ENCODE data around the gene ZFYVE19.

- no peak for TF ChIP-seq CTCF (IDR thresholded peaks at IDR 0.05)
- no peak for TF ChIP-seq POLR2AphosphoS5 (IDR thresholded peaks at IDR 0.05; ENCODE audit: low read depth, low read length)
- TF ChIP-seq REST (IDR thresholded peaks at IDR 0.05; ENCODE audit: insufficient read depth in 1 of 2, low read depth in 2 of 2, low read length in 1 of 2), result no peak
- no peak for TF ChIP-seq SIN3A (IDR thresholded peaks at IDR 0.05; ENCODE audit: borderline replicate concordance, insufficient read depth, low read depth, low read length)
- TF ChIP-seq TCF7L2 (IDR thresholded peaks at IDR 0.05; ENCODE audit: low read depth, low read length), result no peak
Observed at GRCh38 chr15:40796512-40796911, 10.4 kb upstream of the ZFYVE19 start.

All from Panc1 (cell line).